Cardiac fibroblast (primary cell): ENCODE measurements around the gene SNTB2.

Source experiments
- DNase-seq, 2 donors: peaks; one replicate each; pipeline versions ENCODE4 v3.0.0 to v3.0.0-alpha.2; 2010; ENCODE audit warnings: low read depth in 2 of 2
- H3K4me3 ChIP-seq, 2 donors: replicated peaks in 1 of 2; 1 replicate in 1 of 2; 2 replicates in 1 of 2; pipeline ENCODE4 v1.5.1; 2011; ENCODE audit warnings: low read depth in 2 of 2, low read length in 2 of 2, mild to moderate bottlenecking in 2 of 2, moderate library complexity in 1 of 2
- TF ChIP-seq, protein P1 (sequence below): IDR thresholded peaks from one replicate; pipeline ENCODE4 v1.5.1; 2011; ENCODE audit warnings: low read depth, mild to moderate bottlenecking, low read length, inconsistent platforms

Gene SNTB2

DNA sequence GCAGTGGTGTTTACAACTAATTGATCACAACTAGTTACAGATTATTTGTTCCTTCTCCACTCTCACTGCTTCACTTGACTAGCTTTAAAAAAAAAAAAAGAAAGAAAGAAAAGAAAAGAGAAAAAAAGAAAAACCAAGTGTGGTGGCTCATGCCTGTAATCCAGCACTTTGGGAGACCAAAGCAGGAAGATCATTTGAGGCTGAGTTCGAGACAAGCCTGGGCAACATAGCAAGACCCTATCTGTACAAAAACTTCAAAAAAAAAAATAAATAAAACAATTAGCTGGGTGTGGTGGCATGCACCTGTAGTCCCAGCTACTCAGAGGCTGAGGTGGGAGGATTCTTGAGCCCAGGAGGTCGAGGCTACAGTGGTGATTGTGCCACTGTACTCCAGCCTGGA, 4.2 kb downstream of the SNTB2 start:
- no peak for DNase-seq
- H3K4me3 ChIP-seq = no peak overlapping the region
- TF ChIP-seq, protein P1, sequence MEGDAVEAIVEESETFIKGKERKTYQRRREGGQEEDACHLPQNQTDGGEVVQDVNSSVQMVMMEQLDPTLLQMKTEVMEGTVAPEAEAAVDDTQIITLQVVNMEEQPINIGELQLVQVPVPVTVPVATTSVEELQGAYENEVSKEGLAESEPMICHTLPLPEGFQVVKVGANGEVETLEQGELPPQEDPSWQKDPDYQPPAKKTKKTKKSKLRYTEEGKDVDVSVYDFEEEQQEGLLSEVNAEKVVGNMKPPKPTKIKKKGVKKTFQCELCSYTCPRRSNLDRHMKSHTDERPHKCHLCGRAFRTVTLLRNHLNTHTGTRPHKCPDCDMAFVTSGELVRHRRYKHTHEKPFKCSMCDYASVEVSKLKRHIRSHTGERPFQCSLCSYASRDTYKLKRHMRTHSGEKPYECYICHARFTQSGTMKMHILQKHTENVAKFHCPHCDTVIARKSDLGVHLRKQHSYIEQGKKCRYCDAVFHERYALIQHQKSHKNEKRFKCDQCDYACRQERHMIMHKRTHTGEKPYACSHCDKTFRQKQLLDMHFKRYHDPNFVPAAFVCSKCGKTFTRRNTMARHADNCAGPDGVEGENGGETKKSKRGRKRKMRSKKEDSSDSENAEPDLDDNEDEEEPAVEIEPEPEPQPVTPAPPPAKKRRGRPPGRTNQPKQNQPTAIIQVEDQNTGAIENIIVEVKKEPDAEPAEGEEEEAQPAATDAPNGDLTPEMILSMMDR = no peak

DNA sequence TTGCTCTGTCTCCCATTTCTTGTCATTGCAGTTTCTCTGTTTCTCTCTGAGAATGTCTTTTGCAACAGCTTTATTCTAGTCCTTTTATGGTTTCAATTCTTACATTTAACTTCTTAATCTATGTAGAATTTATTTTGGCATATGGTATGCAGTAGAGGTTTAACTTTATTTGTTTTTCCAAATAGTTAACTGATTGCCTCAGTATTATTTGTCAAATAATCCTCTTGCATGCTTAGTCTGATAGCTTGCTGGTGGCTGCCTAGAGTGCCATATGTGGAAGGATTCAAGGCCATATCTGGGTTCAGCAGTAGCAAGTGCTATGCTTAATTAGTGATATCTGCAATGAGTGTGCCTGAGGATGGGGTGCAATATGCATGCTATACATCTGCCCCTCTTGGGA, 6.9 kb downstream of the SNTB2 start:
- DNase-seq = no peak
- TF ChIP-seq, protein P1 = no peak

DNA sequence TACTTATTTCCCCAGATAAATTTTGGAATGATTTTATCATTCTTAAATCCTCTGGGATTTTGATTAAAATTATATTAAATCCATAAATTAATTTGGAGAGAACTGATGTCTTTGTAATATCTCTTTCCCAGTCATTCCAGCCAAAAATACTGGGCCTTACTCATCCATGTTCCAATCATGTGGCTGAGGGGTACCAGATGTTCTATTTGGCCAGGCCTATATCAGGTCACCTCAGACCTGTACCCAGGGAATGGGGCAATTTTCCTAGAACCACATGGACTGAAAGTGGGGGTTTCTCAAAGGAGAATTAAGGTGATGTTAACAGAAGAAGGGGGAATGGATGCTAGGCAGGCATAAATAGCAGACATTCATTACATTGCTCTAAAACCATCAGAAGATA, 7.5 kb downstream of the SNTB2 start:
- TF ChIP-seq, protein P1 = no peak
- DNase-seq = peak; percentile 24 to 29
- no peak overlapping the region for H3K4me3 ChIP-seq

More for the DNA sequence above, 6.9 kb downstream of the SNTB2 start:
- no peak overlapping the region for H3K4me3 ChIP-seq

DNA sequence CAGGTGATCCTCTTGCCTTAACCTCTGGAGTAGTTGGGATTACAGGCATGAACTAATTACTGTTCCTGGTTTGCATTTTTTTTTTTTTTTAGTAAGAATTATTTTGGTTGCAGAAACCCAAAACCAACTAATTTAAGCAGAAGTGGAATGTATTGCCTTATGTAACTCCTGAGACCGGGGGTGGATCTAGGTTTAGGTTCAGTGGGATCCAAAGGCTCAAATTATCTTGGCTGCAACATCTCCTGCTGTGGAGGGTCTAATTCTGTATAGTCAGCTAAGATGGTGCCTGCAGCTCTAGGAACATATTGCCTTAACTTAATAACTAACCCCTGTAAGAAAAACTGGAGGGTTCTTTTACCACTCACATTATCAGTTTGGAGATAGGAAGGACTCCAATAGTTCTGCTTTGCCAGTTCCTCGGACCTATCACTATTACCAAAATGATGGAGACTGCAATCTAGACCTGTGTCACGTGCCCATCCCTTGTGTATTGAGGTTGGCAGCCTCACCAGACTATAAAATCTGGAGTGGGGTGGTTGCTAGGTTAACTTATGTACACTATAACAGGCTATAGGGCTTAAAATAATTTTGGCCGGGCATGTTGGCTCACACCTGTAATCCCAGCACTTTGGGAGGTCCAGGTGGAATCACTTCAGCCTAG, 8.5 kb downstream of the SNTB2 start:
- TF ChIP-seq, protein P1 = no peak
- DNase-seq = no peak
- H3K4me3 ChIP-seq = no peak overlapping the region

DNA sequence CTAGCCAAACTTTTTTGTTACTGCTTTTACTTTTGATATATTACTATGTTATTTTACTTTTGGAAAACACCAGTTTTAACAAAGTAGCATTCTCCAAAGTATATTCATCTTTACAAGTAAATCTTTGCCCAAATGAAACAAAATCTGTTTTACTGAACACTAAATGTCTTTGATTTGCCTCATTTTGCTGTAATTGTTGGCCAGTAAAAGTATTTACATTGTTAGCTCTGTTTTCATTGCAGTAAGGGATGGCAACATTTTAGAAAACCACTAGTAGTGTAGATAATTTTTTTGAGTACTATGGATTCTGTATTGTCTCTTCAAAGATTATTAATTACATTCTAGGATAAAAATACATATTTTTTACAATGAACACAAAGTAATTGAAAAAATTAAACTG, 10.6 kb downstream of the SNTB2 start:
- no peak for DNase-seq
- TF ChIP-seq, protein P1 = no peak
- no peak overlapping the region for H3K4me3 ChIP-seq

DNA sequence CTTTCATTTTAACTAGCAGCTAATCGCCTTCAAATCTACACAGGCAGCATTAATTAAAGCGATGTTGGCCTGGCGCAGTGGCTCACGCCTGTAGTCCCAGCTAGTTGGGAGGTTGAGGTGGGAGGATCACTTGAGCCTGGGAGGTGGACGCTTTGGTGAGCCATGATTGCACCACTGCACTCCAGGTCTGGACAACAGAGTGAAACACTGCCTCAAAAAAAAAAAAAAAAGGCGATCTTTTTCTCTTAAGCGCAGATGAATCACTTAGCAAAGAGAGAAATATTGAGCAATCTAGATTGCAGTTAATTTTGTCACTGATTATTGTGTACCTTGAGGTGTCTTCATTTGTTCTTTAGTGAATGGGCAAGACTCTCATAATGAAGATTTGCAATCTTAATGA, 12.4 kb downstream of the SNTB2 start:
- no peak overlapping the region for H3K4me3 ChIP-seq
- TF ChIP-seq, protein P1 = no peak
- peak; percentile 73 to 87 for DNase-seq

DNA sequence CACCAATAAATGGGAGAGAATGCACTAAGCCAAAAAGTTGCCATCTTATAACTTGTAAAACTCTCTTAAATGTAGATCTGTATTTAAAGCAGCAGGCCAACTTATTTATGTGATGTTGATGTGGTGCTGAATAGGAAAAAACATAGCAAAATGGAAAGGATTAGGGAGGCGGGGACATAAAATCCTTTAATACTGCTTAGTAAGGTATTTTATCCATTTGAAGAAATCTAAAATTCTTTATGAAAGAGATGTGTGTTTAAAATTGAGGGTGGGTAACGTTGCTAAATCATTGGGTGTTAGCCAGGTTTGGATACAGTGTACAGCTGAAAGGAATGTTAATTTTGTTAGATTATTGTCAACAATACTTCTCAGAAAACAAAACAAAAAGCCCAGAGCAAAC, 14.3 kb downstream of the SNTB2 start:
- H3K4me3 ChIP-seq = no peak overlapping the region

More for the DNA sequence above, 14.3 kb downstream of the SNTB2 start:
- DNase-seq = no peak
- TF ChIP-seq, protein P1 = no peak
